Lung microvascular endothelial cell (primary cell): ENCODE results near the gene RFX3. TPM values are rescaled to one million over a fixed set of nuclear protein-coding genes. Genes with fewer than 3 reads are reported as not detected.

Source experiments
- DNase-seq, 2 donors: peaks; one replicate each; pipeline versions ENCODE4 v3.0.0 to v3.0.0-alpha.2; 2010; ENCODE audit warnings: low read depth in 2 of 2
- total RNA-seq: library from RNA; depleted of rRNA; stranded (reverse); fragments of >200 nt; gene quantifications from 2 replicates; pipeline ENCODE4 v1.2.1, GENCODE V29; 2014

RFX3 gene
- total RNA-seq, 1 donor from 2014 or later = 3.2 TPM

DNA sequence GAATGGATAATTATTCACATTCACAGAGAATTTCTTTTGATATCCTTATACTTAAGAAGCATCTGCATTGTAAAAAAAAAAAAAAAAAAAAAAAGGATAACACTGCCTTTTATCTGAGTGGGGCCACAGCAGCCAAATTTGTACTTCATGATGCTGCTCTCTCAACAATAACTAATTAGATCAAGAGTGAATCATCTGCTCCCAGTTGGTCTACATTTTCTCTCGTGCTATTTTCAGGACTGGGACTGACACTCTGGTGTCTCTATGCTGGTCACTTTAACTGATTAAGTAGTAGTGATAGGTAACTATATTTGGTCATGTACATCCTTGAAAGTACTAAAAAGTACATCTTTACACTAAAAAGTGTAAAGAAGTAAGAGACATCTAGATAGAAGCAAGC lies 90.1 kb downstream of the RFX3 start:
- DNase-seq = no peak

DNA sequence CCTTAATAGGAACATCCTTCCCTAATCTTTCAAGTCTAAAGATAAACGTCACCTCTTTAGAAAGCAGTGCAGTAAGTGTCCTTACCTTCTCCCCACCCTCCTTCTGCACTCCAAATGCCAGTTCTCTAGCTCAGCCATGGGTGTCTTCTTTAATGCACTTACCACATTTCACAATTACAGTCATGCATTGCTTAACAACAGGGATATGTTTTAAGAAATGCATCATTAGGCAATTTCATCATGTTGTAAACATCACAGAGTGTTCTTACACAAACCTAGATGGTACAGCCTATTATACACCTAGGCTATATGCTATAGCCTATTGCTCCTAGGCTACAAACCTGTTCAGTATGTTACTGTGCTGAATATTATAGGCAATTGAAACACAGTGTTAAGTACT lies 91.2 kb downstream of the RFX3 start:
- no peak for DNase-seq

DNA sequence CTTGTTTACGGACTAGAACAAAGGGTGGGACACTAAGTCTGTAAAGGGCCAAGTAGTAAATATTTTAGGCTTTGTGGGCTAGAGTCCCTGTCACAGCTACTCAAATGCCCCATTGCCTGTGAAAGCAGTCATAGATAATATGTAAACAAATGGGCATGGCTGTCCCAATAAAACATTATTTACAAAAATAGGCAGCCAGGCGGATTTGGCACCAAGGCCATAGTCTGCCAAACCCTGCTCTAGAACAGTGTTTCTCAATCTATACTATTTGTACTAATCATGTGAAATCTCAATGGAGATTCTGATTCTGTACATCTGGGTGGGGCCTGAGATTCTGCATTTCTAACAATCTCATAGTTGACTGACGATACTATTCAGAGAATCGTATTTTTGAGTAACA lies 92.0 kb downstream of the RFX3 start:
- DNase-seq = no peak

DNA sequence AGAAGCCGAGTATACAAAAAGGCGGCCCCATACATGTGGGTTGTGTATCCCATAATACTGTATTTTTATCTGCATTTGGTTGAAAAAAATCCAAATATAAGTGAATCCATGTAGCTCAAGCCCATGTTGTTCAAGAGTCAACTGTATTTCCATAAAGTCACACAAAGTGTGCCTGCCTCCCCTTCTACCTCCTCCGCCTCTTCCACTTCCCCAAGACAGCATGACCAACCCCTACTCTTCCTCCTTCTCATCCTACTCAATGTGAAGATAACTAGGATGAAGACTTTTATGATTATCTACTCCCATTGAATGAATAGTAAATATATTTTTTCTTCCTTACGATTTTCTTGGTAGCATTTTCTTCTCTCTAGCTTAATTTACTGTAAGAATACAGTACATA lies 92.7 kb downstream of the RFX3 start:
- no peak for DNase-seq

DNA sequence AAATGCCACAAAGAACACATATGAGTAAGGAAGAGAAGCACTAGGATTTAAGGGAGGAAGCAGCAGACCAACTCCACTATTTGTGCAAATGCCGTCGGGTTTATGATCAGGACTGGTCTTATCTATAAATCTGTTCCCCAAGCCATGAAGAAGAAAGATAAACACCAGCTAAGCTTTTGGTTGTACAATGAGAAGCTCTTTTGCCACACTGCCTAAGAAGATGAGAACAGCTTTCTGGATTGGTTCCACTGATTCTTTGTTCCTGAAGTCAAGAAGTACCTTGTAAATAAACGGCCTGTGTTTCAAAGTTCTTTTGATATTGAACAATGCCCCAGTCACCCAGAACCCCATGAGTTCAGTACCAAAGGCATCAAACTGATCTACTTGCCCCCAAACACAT lies 93.9 kb downstream of the RFX3 start:
- no peak for DNase-seq

DNA sequence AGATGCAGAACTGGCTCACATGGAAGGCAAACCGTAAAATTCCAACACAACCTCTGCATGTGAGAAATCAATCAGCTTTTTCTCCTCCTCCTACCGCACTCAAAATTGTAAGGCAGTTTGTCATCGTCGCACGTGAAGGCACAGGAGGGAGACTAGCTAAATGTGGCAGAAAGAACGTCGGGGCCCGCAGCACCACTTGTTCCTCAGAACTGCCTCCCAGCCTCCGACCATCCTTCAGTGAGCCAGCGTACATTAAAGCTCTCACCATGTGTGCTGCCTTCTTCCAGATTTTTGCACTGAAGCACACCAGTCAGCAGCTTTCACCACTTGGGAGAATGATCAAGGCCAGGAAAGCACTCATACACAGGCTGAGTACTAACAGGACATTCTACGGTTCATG lies 105.9 kb downstream of the RFX3 start:
- DNase-seq = no peak

DNA sequence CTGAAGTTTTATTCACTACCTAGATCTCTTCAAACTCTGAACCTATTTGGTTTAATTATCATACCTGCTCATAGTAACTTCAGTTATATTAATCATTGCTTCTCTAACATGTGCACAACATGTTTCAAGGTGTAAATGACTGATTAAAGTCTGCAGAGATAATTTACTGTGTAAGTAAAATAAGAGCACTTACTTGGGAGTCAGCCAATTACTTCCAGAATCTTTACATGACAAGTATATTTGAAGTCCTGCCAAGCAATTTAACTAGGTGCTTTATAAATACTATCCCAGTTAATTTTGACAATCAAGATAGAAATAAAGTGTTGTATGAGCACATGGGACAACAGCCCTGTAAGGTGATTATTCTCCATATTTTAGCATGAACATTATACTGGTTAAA lies 109.9 kb downstream of the RFX3 start:
- DNase-seq = no peak

DNA sequence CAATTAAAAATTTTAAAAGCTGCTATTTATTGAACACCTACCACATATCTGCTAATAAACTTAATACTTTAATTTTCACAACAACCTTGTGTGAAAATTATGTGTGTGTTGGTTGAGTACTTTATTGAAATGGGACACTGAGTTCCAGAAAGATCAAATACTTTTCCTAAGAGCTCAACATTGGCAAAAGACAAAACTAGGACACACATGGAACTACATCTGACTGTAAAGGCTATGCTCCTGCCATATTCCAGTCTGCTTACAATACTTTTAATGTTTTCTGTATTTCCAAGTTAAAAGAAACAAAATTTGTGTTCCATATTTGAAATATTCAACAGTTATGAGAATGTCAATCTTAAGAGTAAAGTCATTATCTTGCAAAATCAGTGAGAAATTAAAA lies 111.8 kb downstream of the RFX3 start:
- no peak for DNase-seq

DNA sequence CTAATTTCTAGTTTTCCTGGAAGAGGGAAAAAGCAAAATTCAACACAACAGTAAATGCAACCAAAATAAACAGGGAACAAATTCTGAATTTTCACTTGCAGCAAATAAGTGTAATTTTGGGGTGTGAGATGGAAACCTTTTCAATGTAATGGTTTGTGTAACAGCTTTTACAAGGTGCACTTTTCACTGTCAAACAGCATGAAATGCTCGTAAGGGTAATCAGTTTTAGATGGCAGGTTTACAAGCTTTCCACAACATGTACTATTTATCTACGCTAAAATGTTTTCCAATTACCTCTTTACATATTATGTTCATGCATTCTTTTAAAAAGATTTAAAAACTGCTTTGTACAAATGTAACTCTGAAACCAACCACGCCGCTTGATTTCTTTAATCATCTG lies 115.3 kb downstream of the RFX3 start:
- DNase-seq = no peak

DNA sequence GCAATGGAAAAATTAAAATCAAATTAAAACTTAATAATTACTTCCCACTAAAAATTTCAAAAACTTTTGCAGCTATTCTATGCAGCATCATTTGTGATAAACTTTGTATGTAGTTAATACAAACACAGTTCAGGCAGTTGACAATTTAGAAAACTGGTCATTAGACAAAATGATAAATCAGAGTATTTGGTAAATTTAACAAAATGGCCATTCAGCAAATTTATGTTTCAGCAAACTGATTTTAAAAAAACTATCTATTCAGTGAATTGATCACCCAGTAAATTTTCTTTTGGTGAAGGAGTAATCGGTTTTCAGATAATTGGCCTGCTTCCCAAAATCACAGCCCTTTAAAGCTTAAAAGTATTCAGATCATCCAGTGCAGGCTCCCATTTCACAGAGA lies 116.3 kb downstream of the RFX3 start:
- DNase-seq = no peak

DNA sequence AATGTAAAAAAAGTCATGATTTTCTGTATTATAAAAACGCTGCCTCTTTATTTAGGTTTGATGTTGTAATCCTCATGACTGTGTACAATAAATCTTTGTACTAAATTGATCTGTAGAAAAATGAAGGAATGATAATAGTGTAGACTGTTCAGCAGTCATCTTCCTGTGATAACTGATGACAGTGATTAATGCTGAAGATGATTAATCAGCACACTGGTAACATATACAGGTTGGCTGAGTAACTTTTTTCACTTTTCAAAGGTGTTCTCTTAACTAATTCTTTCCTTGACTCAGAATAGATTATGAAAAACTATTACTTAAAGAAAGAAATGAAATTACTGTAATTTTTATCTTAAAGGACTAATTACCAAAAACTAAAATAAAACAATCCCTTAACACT lies 122.5 kb downstream of the RFX3 start:
- no peak for DNase-seq

DNA sequence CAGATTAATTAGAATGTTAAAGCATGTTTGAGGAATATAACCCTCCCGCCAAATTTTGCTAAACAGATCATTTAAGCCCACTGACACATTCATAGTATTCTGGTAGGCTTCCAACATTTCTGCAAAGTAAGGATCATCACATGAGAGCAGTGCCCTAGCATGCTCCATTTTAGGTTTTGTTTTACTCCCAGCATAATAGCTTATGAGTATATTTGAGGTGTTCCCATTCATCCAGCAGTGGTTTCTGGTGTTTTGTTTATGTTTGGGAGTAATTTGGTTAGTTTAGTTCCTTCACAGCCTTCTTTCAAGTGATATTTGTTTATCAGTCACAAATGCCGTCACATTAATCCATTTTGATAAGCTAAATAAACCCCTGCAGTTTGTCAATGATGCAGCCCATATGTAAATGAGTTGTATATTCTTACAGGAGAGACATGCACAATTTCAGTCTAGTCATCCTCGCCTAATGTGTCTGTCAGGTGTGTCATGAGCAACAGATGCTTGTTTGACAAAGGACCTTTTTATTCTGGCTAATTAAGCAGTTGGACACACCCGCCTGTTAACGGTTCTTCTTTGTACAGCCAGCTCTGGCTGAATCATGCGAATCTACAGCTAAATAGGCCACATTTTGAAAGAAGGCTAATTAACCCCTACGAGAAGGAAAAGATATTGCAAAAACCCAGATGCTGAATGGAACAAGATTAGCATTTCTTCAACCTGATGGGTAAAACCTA lies 124.4 kb downstream of the RFX3 start:
- DNase-seq = no peak

DNA sequence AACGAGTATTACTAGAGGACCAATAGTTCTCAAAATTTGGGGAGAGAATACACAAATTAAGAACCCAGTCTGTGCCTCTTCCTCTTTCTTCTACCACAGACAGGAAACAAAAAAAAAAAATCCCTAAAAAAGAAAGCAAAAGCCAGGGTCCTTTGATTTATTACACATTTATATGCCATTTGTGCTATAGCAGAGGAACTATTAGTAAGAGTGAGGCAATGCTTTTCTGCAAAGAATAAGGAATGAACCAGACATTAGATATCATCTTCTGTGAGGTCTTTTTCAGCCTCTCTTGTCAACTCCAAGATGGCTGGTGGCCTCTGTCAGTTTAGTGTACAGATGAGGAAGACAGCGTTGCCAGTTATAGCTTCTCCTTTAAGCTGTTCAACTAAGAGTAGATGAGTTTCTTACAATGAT lies 127.6 kb downstream of the RFX3 start:
- no peak for DNase-seq

DNA sequence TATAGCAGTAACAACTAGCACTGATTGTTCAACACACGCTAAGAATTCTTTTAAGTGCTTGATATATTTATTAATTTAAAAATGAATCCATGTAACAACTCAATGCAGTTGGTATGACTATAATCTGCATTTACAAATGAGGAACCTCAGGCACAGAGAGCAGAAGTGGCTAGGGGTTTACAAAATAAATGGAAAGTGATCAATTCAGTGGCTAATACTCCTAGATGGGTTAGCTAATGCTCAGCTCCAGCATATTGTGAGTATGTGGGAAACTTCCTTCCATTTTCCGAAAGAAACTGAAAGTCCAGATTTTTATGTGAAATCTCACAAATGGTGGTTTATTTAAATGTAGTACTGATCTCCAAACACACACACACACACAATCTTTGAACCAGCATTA lies 128.0 kb downstream of the RFX3 start:
- DNase-seq = no peak

DNA sequence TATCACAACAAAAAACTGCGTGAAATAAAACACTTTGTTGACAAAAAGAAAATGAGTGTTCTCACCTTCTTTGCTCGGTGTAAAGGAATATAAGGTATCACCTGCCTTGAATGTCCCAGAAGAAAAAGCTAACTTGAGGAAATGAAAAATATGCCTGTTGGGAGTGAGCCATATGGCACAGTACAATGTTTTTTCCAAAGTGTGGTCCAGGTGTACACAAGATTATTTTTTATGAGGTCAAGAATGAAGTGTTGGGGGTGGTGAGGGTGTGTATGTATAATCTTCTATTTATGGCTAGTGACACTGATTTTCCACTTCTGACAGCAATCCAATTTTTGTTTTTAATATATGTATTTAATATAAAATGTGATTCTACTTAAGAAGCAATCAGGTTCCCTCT lies 134.4 kb downstream of the RFX3 start:
- no peak for DNase-seq

DNA sequence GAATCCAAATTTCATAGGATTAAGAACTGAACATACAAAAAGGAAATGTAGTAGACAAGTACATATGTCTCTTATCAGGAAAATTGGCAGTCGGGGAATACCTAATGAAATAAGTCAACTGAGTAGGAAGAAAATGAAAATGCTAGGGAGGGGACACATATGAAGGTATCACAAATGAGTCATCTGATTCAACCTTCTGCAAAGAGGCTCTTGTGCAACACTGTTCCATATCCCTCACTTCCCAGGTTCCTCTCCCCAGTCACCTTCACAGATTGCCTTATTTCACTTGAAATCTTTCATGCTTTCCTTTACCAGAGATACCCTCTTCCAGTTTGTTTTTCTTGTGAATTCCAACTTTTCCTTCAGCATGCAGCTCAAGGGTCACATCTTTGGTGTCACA lies 139.0 kb downstream of the RFX3 start:
- no peak for DNase-seq

DNA sequence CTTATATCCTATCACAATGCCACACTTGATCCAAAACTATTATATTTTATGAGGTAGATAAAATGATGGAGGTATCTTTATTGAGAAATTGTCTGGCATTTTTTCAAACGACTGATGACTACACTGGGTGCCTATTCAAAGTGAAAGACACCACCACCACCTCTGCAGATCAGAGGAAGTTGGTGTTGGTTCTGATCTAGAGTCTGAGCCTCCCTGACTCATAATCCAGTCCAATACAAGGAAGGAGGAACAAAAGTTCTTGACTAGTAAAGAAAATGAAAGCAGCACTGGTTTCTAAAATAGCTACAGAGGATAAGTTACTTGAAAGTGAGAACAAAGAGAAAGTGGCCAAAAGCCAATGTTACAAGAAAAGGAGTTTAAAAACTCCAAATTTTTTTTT lies 139.9 kb downstream of the RFX3 start:
- DNase-seq = no peak

DNA sequence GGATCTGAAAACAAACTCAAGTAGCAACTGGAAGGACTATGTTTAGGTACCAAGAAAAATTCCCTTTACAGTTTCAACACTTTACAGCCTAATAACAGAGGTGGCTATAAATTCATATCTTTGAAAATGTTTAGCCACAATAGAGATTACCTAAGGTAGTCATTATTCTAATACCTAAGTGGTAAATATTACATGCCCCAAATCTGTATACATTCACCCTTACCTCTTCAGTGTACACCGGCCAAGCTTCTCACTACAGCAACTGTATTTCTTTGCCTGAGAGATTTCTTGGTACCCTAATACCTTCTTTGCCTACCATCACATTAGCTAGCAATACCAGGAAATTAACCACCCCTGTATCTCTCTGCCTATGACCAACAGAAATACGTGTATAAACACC lies 154.0 kb downstream of the RFX3 start:
- no peak for DNase-seq

DNA sequence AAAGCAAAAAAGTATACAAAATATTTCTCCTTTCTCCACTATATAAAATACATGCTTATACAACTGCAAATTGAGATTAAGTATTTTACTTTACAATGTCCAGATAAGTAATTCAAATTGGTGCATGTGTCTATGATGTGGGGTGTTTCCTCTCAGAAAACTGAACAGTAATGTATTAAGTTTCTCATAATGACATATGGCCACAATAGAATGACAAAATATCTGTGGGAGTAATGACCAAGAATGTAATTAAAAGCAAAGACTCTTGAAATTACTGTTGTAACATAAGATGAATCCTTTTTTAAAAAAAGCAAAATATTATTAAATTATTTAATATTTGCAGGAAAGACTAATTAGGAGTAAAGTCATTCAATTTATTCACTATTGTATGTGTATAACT lies 155.1 kb downstream of the RFX3 start:
- no peak for DNase-seq

DNA sequence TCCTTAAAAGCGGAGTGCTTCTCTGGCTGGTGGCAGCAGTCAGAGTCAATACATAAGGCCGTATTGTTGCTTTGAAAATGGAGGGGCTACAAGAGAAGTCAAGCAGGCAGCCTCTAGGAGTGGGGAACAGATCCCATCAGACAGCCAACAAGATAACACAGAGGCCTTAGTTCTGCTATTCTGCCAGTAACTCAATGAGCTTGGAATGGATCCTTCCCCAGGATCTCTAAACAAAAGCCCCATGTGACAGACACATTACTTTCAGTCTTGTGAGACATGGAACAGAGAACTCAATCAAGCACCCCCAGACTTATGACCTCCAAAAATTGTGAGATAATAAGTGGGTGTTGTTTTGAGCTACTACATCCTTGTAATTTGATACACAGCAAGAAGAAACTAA lies 158.6 kb downstream of the RFX3 start:
- DNase-seq = peak in 1 of 2 donors; percentile 1

DNA sequence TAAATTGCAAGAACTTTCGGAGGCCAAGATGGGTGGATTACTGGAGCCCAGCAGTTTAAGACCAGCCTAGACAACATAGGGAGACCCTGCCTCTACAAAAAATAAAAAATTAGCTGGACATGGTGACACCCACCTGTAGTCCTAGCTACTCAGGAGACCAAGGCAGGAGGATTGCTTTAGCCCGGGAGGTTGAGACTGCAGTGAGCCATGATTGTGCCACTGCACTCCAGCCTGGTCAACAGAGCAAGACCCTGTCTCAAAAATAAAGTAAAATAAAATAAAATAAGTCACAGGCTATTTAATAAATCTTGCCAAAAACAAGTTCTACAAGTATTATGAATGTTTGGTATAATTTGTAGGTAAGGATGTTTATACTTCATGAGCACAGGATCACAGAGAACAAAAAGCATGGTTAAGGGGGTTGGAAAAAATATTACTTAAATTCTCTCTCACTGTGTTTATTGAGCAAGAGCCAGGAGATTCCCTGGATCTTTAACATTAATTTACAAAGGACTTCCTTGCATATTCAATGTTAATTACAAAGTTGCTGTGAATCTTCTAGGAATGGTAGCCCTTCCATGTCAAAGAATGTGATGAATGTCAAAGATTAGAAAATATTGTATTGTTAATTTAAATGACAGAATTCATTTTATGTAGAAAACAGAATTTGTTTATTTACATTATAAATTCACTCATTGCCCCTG lies 164.0 kb downstream of the RFX3 start:
- no peak for DNase-seq

DNA sequence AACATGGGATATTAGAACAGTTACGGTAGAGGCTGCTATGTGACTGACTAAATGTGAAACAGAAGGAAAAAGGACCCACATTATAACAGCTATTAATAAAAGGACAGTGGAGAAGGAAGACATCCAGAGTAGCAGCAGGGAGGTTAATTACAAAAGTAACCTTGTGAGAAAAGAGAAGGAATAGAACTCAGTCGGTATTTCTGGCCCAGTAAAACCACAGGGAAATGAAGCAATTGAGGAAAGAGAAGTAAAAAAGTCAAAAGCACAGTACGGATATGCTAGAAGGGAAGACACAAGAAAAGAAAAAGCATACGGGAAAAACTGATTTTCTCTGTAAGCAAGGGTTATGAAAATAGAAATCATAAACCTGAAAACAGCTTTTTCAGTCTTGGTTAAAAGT lies 164.7 kb downstream of the RFX3 start:
- DNase-seq = no peak

DNA sequence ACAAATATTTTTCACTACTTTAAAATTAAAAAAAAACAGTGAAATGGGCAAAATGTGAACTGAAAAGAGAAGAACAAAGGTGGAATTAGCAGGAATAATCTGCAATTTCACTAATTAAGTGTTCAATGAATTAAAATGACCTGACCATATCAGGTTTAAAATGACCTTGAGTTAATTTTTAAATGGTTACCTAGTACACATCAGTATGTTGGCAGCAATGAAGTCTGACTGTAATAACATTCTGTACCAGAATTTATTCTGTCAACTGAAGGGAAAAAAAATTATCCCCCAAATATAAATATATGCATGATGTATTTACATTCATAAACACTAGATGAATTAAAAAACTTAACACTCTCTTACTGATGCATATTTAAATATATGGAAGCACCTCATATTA lies 165.6 kb downstream of the RFX3 start:
- no peak for DNase-seq

DNA sequence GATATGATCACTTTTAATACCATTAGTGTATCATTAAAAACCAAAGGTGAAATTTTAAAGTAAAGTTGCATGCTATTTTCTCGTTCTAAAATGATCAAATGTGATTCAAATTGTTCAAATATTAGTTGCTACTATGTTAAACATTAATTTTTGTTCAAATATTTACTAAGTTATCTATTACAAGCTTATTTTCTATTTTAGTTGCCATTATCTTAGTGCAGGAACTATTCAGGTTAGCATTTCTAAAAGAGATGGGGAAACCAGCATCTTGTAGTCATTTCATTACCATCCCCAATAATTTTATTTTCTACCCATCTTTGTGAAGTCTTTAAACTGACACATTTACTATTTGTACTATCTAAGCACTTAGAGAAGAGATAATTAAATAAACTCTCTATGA lies 166.0 kb downstream of the RFX3 start:
- DNase-seq = no peak
